H1 (cell line): ENCODE results near the gene KLB. TPM values are rescaled to one million over a fixed set of nuclear protein-coding genes. Genes with fewer than 3 reads are reported as not detected.

ENCODE experiments used
- CTCF ChIA-PET: fragments of 300-600 bp; sonication (Branson Sonifier 250); formaldehyde crosslinking; loops from one replicate; lab custom pipeline; 2021; ENCODE audit not compliant: partially characterized antibody; lab: Charles Lee
- POLR2A ChIA-PET: fragments of 300-600 bp; sonication (Branson Sonifier 250); formaldehyde crosslinking; loops from one replicate; lab custom pipeline; 2021; ENCODE audit warnings: inconsistent platforms; ENCODE audit not compliant: partially characterized antibody; lab: Charles Lee
- DNase-seq, 2 experiments: peaks; one replicate each; pipeline versions ENCODE4 v3.0.0 to v3.0.0-alpha.2; 2010 to 2022; ENCODE audit warnings: low spot score in 2 of 2, low read depth in 1 of 2, mixed read lengths in 1 of 2
- FAIRE-seq: peaks from 2 replicates; lab custom pipeline; 2011; peaks lifted over from hg19 to GRCh38; lab: Jason Lieb, UNC
- H2AFZ ChIP-seq: 2 replicates; pipeline ENCODE4 v1.8.1; 2012; ENCODE audit warnings: low read length, inconsistent platforms
- H2AK5ac ChIP-seq: 2 replicates; pipeline ENCODE4 v1.6.1; 2013; ENCODE audit warnings: low read depth, low read length
- H2BK120ac ChIP-seq: replicated peaks from 2 replicates; pipeline ENCODE3; 2013; ENCODE audit warnings: low read depth, low read length, inconsistent platforms
- H2BK12ac ChIP-seq: 2 replicates; pipeline ENCODE4 v1.6.1; 2013; ENCODE audit warnings: low read depth, low read length
- H2BK15ac ChIP-seq: 2 replicates; pipeline ENCODE4 v1.6.1; 2013; ENCODE audit warnings: low read length
- H2BK20ac ChIP-seq: 2 replicates; pipeline ENCODE4 v1.6.1; 2013; ENCODE audit warnings: low read length
- H2BK5ac ChIP-seq: 2 replicates; pipeline ENCODE4 v1.6.1; 2013; ENCODE audit warnings: low read depth, low read length
- H3K14ac ChIP-seq: 2 replicates; pipeline ENCODE4 v1.6.1; 2013; ENCODE audit warnings: inconsistent platforms; ENCODE audit not compliant: insufficient read length
- H3K18ac ChIP-seq: 2 replicates; pipeline ENCODE4 v1.6.1; 2013; ENCODE audit warnings: low read length; ENCODE audit errors: extremely low read depth
- H3K23ac ChIP-seq: 2 replicates; pipeline ENCODE4 v1.6.1; 2013; ENCODE audit warnings: inconsistent platforms; ENCODE audit not compliant: insufficient read length
- H3K23me2 ChIP-seq: 2 replicates; pipeline ENCODE4 v1.6.1; 2013; ENCODE audit warnings: low read depth, low read length
- H3K27ac ChIP-seq: 2 replicates; pipeline ENCODE4 v1.6.1; 2011; ENCODE audit warnings: low read depth, low read length, inconsistent platforms
- H3K27me3 ChIP-seq, 4 experiments: replicated peaks in 1 of 4; 1 replicate in 1 of 4; 2 replicates in 3 of 4; pipeline versions ENCODE4 v1.6.1 to v1.8.1; 2011 to 2013; ENCODE audit warnings: low read length in 3 of 4, mild to moderate bottlenecking in 3 of 4, inconsistent platforms in 2 of 4, mixed read lengths in 2 of 4, moderate library complexity in 1 of 4; ENCODE audit not compliant: control insufficient read depth in 3 of 4, insufficient read depth in 3 of 4; ENCODE audit errors: extremely low read depth in 1 of 4
- H3K36me3 ChIP-seq, 4 experiments: 2 replicates each; pipeline versions ENCODE4 v1.6.1 to v1.8.1; 2011 to 2013; ENCODE audit warnings: mild to moderate bottlenecking in 4 of 4, low read length in 3 of 4, moderate library complexity in 2 of 4, control low read depth in 1 of 4, inconsistent platforms in 1 of 4; ENCODE audit not compliant: insufficient read depth in 4 of 4, control insufficient read depth in 2 of 4
- H3K4ac ChIP-seq: replicated peaks from 2 replicates; pipeline ENCODE3; 2013; ENCODE audit warnings: low read length, low read depth, mixed read lengths, inconsistent platforms; ENCODE audit not compliant: insufficient read length
- H3K4me1 ChIP-seq, 4 experiments: replicated peaks in 1 of 4; 1 replicate in 1 of 4; 2 replicates in 3 of 4; pipeline versions ENCODE4 v1.6.1 to v1.8.1; 2011 to 2013; ENCODE audit warnings: low read length in 3 of 4, inconsistent platforms in 2 of 4, mixed read lengths in 1 of 4; ENCODE audit not compliant: insufficient read depth in 4 of 4, control insufficient read depth in 3 of 4
- H3K4me2 ChIP-seq, 2 experiments: 2 replicates each; pipeline versions ENCODE4 v1.6.1 to v1.8.1; 2011 to 2013; ENCODE audit warnings: low read depth in 2 of 2, low read length in 2 of 2, control low read depth in 1 of 2, inconsistent platforms in 1 of 2, mild to moderate bottlenecking in 1 of 2; ENCODE audit not compliant: insufficient read depth in 1 of 2
- H3K4me3 ChIP-seq, 4 experiments: fragments of 200-600, 300-600 bp in 1 of 4; sonication (generic), shearing (Covaris generic), sonication (Bioruptor Twin) in 1 of 4; 2 replicates each; pipeline versions ENCODE4 v1.5.1 to v1.8.1; 2011 to 2016; ENCODE audit warnings: low read length in 4 of 4, low read depth in 3 of 4, control low read depth in 2 of 4, inconsistent platforms in 2 of 4, mild to moderate bottlenecking in 2 of 4, mixed read lengths in 1 of 4, moderate library complexity in 1 of 4; ENCODE audit not compliant: insufficient read depth in 2 of 4; ENCODE audit errors: extremely low read depth in 1 of 4
- H3K56ac ChIP-seq: replicated peaks from 2 replicates; pipeline ENCODE3; 2013; ENCODE audit warnings: low read depth, mild to moderate bottlenecking, mixed read lengths, low read length, inconsistent platforms; ENCODE audit not compliant: insufficient read length
- H3K79me1 ChIP-seq: 2 replicates; pipeline ENCODE4 v1.6.1; 2013; ENCODE audit warnings: low read depth, low read length, control low read depth
- H3K79me2 ChIP-seq, 2 experiments: 2 replicates each; pipeline versions ENCODE4 v1.6.1 to v1.8.1; 2012 to 2013; ENCODE audit warnings: low read length in 2 of 2, mild to moderate bottlenecking in 2 of 2, inconsistent platforms in 1 of 2; ENCODE audit not compliant: insufficient read depth in 2 of 2, control insufficient read depth in 1 of 2
- H3K9ac ChIP-seq, 4 experiments: replicated peaks in 1 of 4; 1 replicate in 1 of 4; 2 replicates in 3 of 4; pipeline versions ENCODE4 v1.6.1 to v1.8.1; 2011 to 2013; ENCODE audit warnings: low read depth in 3 of 4, low read length in 3 of 4, control low read depth in 2 of 4, mild to moderate bottlenecking in 2 of 4, moderate library complexity in 2 of 4, inconsistent platforms in 1 of 4; ENCODE audit errors: extremely low read depth in 1 of 4
- H3K9me3 ChIP-seq, 2 experiments: 2 replicates each; pipeline versions ENCODE4 v1.6.1 to v1.8.1; 2012 to 2013; ENCODE audit warnings: mild to moderate bottlenecking in 2 of 2, moderate library complexity in 2 of 2, control low read depth in 1 of 2, inconsistent platforms in 1 of 2, low read depth in 1 of 2, low read length in 1 of 2, mixed read lengths in 1 of 2; ENCODE audit not compliant: insufficient read depth in 2 of 2
- H4K20me1 ChIP-seq, 2 experiments: replicated peaks in 1 of 2; 2 replicates each; pipeline versions ENCODE3 to v1.8.1; 2011 to 2013; ENCODE audit warnings: inconsistent platforms in 2 of 2, low read length in 2 of 2, mild to moderate bottlenecking in 1 of 2; ENCODE audit not compliant: insufficient read depth in 2 of 2, control insufficient read depth in 1 of 2
- H4K5ac ChIP-seq: 2 replicates; pipeline ENCODE4 v1.6.1; 2013; ENCODE audit warnings: low read length, low read depth, mixed read lengths, inconsistent platforms; ENCODE audit not compliant: insufficient read length
- H4K8ac ChIP-seq: 2 replicates; pipeline ENCODE4 v1.8.0; 2013; ENCODE audit warnings: mild to moderate bottlenecking, moderate library complexity, low read length, inconsistent platforms; ENCODE audit not compliant: insufficient read depth; ENCODE audit errors: extremely low read depth
- H4K91ac ChIP-seq: replicated peaks from 2 replicates; pipeline ENCODE3; 2013; ENCODE audit warnings: low read length, mixed read lengths, inconsistent platforms; ENCODE audit not compliant: insufficient read length
- CEBPB ChIP-seq: IDR thresholded peaks from 2 replicates; pipeline ENCODE4 v1.6.1; 2012; ENCODE audit warnings: low read depth, low read length
- CTBP2 ChIP-seq: IDR thresholded peaks from 2 replicates; pipeline ENCODE4 v1.7.0; 2011; ENCODE audit warnings: borderline replicate concordance, mild to moderate bottlenecking, moderate library complexity, mixed read lengths, low read length; ENCODE audit not compliant: insufficient read depth, insufficient read length
- HDAC2 ChIP-seq, 2 experiments: fragments of 300-600 bp in 1 of 2; sonication (generic) in 1 of 2; IDR thresholded peaks; 2 replicates each; pipeline ENCODE4 v1.6.1; 2011 to 2012; ENCODE audit warnings: low read depth in 2 of 2, low read length in 2 of 2, mild to moderate bottlenecking in 2 of 2, moderate library complexity in 2 of 2, borderline replicate concordance in 1 of 2, inconsistent platforms in 1 of 2
- SIX5 ChIP-seq: IDR thresholded peaks from 2 replicates; pipeline ENCODE4 v1.6.1; 2011; ENCODE audit warnings: mild to moderate bottlenecking, low read depth, low read length
- SRF ChIP-seq: IDR thresholded peaks from 2 replicates; pipeline ENCODE4 v1.6.1; 2011; ENCODE audit warnings: mild to moderate bottlenecking, low read depth, low read length, moderate library complexity
- WGBS, 2 experiments: shearing (Covaris generic) in 1 of 2; methylation state at CpG; one replicate each; pipeline versions ENCODE4 v1.1.6 to v1.1.7; 2013 to 2015; ENCODE audit warnings: low lambda C conversion rate in 2 of 2, mixed read lengths in 2 of 2, inconsistent platforms in 1 of 2, low coverage in 1 of 2, missing lambda C conversion rate in 1 of 2; ENCODE audit not compliant: insufficient replicate concordance in 2 of 2, insufficient coverage in 1 of 2, insufficient read length in 1 of 2; ENCODE audit errors: extremely low coverage in 1 of 2, missing lambda C conversion rate in 1 of 2; 5-methylcytosine and 5-hydroxymethylcytosine counted together
- polyA plus RNA-seq, 7 experiments: library from polyadenylated mRNA; depleted of rRNA in 3 of 7; stranded (reverse) in 5 of 7; unstranded in 2 of 7; fragments of >200 nt in 5 of 7; fragments of 200-250 nt in 2 of 7; gene quantifications; 1 replicate in 5 of 7; 2 replicates in 1 of 7; 4 replicates in 1 of 7; pipeline versions ENCODE4 v1.2.1 to v1.2.3, GENCODE V29; 2011 to 2013; ENCODE audit warnings: missing spikeins in 2 of 7, mixed read lengths in 2 of 7
- total RNA-seq: library from RNA; stranded (reverse); fragmentation: NEBNext Ultra II Directional; extraction: Animal tissue kit (Norgen Biotek cat#: 25700); gene quantifications from 2 replicates; pipeline ENCODE4 v1.2.1, GENCODE V29; 2021

Gene KLB
- total and polyA plus RNA-seq, 2 of the 8 experiments (the other 6 are each of a cell fraction or from before 2014, with no cell fraction given), result 0.03 TPM; not detected in 1

DNA sequence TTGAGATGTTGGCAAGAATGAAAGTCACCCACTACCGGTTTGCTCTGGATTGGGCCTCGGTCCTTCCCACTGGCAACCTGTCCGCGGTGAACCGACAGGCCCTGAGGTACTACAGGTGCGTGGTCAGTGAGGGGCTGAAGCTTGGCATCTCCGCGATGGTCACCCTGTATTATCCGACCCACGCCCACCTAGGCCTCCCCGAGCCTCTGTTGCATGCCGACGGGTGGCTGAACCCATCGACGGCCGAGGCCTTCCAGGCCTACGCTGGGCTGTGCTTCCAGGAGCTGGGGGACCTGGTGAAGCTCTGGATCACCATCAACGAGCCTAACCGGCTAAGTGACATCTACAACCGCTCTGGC, 39.7 kb downstream of the KLB start:
- CTCF ChIA-PET, result interaction anchor here (0.5 to 1.8 kb wide), 8 partner anchors 8 to 1050 kb away, joined by 3 to 8 read pairs (median 6); no protein-coding TSS in a partner anchor
- H4K20me1 ChIP-seq, result no peaks in the 10 kb centered on the region
- FAIRE-seq, result no peak
- TF ChIP-seq SRF (no peak), SIX5 (no peak), CTBP2 (no peak), HDAC2 (IDR thresholded peaks at IDR 0.05; ENCODE audit: borderline replicate concordance in 1 of 2, low read depth in 2 of 2, low read length in 2 of 2) (no peak), CEBPB (no peak)

More for the DNA sequence above, 39.7 kb downstream of the KLB start:
- Histone ChIP-seq H2BK15ac (peak overlapping the region; percentile 97; the same call in 1 of the 2 replicates), H3K14ac (no peak overlapping the region), H3K4me1 (peaks cover 0 to 7% (median 2%) of the 10 kb centered on the region in 4 experiments; a peak in 3 of 7 replicates), H3K18ac (peak overlapping the region; percentile 25; the same call in 1 of the 2 replicates), H3K4me3 (peak overlapping the region; percentile 46 to 63 (median 50)), H3K27ac (no peak overlapping the region), H3K36me3 (peaks cover 0 to 13% (median 2%) of the 10 kb centered on the region in 4 experiments; a peak in 5 of 8 replicates), H3K56ac (no peak overlapping the region), H4K91ac (peak overlapping the region; percentile 17), H3K9ac (peak overlapping the region in 2 of 4 experiments; percentile 43; a peak in 4 of 7 replicates), H2BK12ac (peak overlapping the region; percentile 86), H2BK20ac (no peak overlapping the region; the same call in 1 of the 2 replicates), H3K79me2 (no peaks in the 10 kb centered on the region), H2BK5ac (0 out of 2 replicates have a peak overlapping the region, but pooled peaks have one; percentile 46), H3K27me3 (no peaks in the 10 kb centered on the region; a peak in 1 of 7 replicates), H3K23me2 (peaks cover 8% of the 10 kb centered on the region; the same call in 1 of the 2 replicates), H2BK120ac (no peak overlapping the region), H3K4ac (peak overlapping the region; percentile 32), H3K9me3 (no peaks in the 10 kb centered on the region), H2AFZ (peak overlapping the region; percentile 76), H3K79me1 (no peaks in the 10 kb centered on the region), H3K23ac (no peak overlapping the region), H4K5ac (no peak overlapping the region), H4K8ac (peak overlapping the region; percentile 81), H3K4me2 (peak overlapping the region; percentile 62 to 77), H2AK5ac (0 out of 2 replicates have a peak overlapping the region, but pooled peaks have one; percentile 69)
- POLR2A ChIA-PET, result interaction anchor here (0.5 to 6.2 kb wide), 8 partner anchors 8 to 231 kb away, joined by 3 to 133 read pairs (median 4); partner anchors contain the start of genes LIAS, RFC1 and RPL9
- no peak for DNase-seq
- 71% methylated on average over 18 of the region's 20 CpGs; no CpG with 5 or more reads in 1 of the 2 experiments for WGBS, 2 experiments
